ENCODE measurements around the gene GSTT2.
A peak's percentile ranks its signal among the peaks of the same experiment; 100 is the strongest.
"Not testable (repeated sequence)": the region's sequence is repeated elsewhere in the genome, so short reads cannot be mapped to it uniquely, and the experiment has no call there.

The GSTT2 gene

DNA sequence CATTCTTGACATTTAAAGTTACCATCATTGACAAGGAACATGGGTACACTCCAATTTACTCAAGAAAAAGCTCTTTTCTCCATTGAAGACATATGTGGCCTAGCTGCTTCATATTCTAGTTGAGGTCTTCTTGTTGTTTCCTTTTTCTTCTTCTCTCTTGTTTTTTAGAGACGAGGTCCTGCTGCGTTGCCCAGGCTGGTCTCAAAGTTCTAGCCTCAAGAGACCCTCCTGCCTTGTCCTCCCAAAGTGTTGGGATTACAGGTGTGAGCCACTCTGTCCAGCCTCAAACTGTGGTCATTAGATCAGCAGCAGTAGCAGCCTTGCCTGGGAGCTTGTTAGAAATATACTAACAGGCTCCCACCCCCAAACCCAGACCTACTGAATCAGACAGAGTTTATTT is 13.1 kb downstream of the GSTT2 start:
- H3K27me3 Mint-ChIP-seq; H3K27ac Mint-ChIP-seq; H3K9me3 Mint-ChIP-seq; H3K36me3 Mint-ChIP-seq (ENCODE audit: low read depth); intact Hi-C loops (cut with micrococcal nuclease); H3K4me3 Mint-ChIP-seq: not testable (repeated sequence)
- peaks cover 24% of the 10 kb centered on the region for H3K4me1 Mint-ChIP-seq (ENCODE audit: low read depth)

DNA sequence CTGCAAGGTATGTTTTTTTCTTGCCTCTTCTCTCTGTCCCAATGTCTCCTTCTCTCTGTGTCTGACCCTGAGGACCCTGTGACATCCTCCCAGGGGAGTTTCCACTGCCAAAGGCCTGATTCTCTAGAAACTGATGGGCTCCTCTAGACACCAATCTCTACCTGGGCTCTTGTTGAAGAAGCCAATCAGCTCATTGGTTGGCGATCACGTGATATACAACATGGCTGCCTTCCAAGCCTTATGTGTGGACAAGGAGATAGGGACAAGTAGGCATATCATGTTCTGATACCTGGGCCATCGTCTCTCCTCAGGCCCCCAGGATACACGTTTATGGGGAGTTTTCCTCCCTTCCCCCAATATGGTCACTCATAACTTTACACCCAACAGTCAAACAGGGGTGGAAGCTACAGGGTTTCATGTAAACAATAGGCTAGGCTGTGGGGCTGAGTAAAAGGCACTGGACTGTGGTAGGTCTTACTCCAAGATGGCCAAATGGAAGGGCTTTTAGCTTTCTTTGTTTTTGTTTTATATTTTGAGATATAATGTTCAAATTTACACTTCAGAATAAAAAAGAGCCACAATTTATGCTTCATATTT is 13.7 kb downstream of the GSTT2 start:
- H3K36me3 Mint-ChIP-seq (ENCODE audit: low read depth); intact Hi-C loops (cut with micrococcal nuclease); H3K9me3 Mint-ChIP-seq; H3K27ac Mint-ChIP-seq; H3K4me3 Mint-ChIP-seq; H3K27me3 Mint-ChIP-seq: not testable (repeated sequence)
- H3K4me1 Mint-ChIP-seq (ENCODE audit: low read depth): peaks cover 24% of the 10 kb centered on the region

DNA sequence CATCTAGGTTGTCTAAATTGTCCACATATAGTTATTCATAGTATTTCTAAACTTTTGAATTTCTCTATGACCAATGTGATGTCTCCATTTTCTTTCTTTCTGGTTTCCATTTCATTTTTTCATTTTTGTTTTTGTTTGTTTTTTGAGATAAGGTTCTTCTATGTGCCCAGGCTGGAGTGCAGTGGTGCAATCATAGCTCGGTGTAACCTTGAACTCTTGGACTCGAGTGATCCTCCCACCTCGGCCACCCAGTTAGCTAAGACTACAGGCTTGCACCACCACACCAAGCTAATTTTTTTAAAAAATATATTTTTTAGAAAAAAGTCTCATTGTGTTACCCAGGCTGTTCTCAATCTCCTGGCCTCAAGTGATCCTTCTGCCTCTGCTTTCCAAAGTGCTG is 17.2 kb downstream of the GSTT2 start:
- H3K27ac Mint-ChIP-seq: no peak overlapping the region
- peaks cover 9% of the 10 kb centered on the region for H3K27me3 Mint-ChIP-seq
- peaks cover 34% of the 10 kb centered on the region for H3K4me1 Mint-ChIP-seq (ENCODE audit: low read depth)
- H3K4me3 Mint-ChIP-seq: no peak overlapping the region
- intact Hi-C loops (cut with micrococcal nuclease): no loop called here
- no peaks in the 10 kb centered on the region for H3K9me3 Mint-ChIP-seq
- no peaks in the 10 kb centered on the region for H3K36me3 Mint-ChIP-seq (ENCODE audit: low read depth)

DNA sequence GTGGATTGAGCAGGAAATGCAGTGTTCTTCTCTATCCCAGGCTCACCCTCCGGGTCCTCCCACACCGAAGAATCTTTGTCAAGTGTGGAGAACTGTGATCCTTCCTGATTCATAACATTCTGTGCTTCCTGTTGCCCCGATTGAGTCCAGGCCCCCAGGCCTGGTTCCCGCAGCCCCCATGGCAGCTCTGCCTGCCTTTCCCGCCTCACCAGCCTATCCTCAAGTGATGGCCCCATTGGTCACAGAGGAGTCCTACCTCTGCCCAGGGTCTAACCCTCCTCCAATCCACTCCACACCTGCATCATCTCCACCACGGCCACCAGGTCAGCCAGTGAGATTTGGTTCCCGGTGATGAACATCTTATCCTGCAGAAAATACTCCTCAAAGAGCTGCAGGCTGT is 19.8 kb downstream of the GSTT2 start:
- Mint-ChIP-seq H3K4me1 (ENCODE audit: low read depth) (peaks cover 49% of the 10 kb centered on the region), H3K27me3 (peaks cover 11% of the 10 kb centered on the region)
- H3K9me3 Mint-ChIP-seq; H3K4me3 Mint-ChIP-seq; intact Hi-C loops (cut with micrococcal nuclease); H3K27ac Mint-ChIP-seq; H3K36me3 Mint-ChIP-seq (ENCODE audit: low read depth): not testable (repeated sequence)

DNA sequence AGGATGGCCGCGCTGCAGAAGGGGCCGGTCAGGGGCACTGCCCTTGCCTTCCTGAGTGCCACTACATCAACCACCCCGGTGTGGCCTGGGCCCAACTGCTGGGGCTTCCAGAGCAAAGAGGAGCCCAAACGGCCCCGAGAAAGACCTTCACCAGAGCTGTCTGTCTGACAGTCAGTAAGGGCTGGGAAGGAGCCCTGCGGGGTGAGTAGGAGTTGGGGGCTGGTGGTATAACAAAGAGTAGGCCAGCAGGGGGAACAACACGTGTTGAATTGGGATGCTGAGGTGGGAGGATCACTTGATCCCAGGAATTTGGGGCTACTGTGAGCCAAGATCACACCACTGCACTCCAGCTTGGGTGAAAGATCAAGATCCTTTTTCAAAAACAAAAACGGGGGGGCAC is 21.4 kb downstream of the GSTT2 start:
- intact Hi-C loops (cut with micrococcal nuclease): no loop called here
- H3K27me3 Mint-ChIP-seq: peaks cover 11% of the 10 kb centered on the region
- no peaks in the 10 kb centered on the region for H3K9me3 Mint-ChIP-seq
- no peaks in the 10 kb centered on the region for H3K36me3 Mint-ChIP-seq (ENCODE audit: low read depth)
- peaks cover 60% of the 10 kb centered on the region for H3K4me1 Mint-ChIP-seq (ENCODE audit: low read depth)
- H3K27ac Mint-ChIP-seq: peak overlapping the region; percentile 16
- H3K4me3 Mint-ChIP-seq: no peak overlapping the region

DNA sequence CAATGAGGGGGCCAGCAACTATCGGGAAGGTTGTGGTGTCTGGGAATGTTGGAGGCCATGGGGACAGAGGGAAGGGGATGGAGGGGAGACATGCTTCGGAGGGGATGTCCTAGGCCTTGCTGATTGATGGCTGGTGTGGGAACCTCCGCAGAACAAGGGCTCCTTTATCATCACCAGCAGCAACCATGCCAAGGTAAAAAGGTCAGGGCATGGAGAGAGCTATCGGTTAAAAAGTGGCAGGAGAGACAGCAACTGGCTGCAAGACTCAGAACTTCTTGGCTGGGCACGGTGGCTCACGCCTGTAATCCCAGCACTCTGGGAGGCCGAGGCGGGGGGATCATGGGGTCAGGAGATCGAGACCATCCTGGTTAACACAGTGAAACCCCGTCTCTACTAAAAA is 22.3 kb downstream of the GSTT2 start:
- no peak overlapping the region for H3K4me3 Mint-ChIP-seq
- intact Hi-C loops (cut with micrococcal nuclease): no loop called here
- H3K27ac Mint-ChIP-seq: peak overlapping the region; percentile 16
- H3K36me3 Mint-ChIP-seq (ENCODE audit: low read depth): no peaks in the 10 kb centered on the region
- peaks cover 11% of the 10 kb centered on the region for H3K27me3 Mint-ChIP-seq
- no peaks in the 10 kb centered on the region for H3K9me3 Mint-ChIP-seq
- H3K4me1 Mint-ChIP-seq (ENCODE audit: low read depth): peaks cover 59% of the 10 kb centered on the region

DNA sequence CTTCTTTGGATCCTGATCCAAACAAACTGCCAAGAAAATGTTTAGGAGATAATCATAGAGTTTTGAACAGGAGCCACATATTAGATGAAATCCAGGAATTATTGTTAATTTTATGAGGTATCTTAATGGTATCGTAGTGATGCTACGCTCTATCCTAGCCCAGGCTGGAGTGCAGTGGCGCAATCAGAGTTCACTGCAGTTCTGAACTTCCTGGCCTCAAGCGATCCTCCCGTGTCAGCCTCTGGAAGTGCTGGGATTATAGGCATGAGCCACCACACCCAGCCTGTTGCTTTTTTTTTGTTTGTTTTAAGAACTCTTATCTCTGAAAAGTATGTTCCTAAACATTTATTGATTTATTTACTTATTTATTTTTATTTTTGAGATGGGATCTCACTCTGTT is 22.9 kb downstream of the GSTT2 start:
- Mint-ChIP-seq H3K4me1 (ENCODE audit: low read depth) (peaks cover 57% of the 10 kb centered on the region), H3K36me3 (ENCODE audit: low read depth) (no peaks in the 10 kb centered on the region), H3K27ac (no peak overlapping the region), H3K27me3 (peaks cover 11% of the 10 kb centered on the region), H3K9me3 (no peaks in the 10 kb centered on the region), H3K4me3 (no peak overlapping the region)
- intact Hi-C loops (cut with micrococcal nuclease): no loop called here

DNA sequence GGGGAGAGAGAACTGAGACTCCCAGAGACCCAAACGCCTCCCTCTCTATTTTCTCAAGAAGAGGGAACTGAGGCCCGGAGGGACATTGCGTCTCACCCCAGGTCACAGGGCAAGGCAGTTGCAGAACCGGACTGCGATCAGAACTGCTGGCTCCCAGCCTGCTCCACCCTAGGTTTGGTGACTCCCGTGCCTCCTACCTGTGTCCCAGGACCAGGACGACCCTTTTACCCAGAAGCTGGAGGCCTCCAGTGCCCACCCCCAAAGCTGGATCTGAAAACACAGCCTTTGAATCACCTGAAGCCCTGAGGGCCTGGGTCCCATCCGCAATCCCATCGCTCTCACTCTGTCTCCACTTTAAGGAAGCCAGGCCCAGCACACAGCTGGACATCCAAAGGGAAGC is 24.0 kb downstream of the GSTT2 start:
- intact Hi-C loops (cut with micrococcal nuclease): loop anchor here (2.0 kb wide), 1 partner anchor 51 kb away; no protein-coding TSS in a partner anchor
- Mint-ChIP-seq H3K27me3 (peaks cover 11% of the 10 kb centered on the region), H3K36me3 (ENCODE audit: low read depth) (no peaks in the 10 kb centered on the region), H3K4me1 (ENCODE audit: low read depth) (peaks cover 56% of the 10 kb centered on the region), H3K9me3 (no peaks in the 10 kb centered on the region), H3K27ac (peak overlapping the region; percentile 60), H3K4me3 (peak overlapping the region; percentile 30)

DNA sequence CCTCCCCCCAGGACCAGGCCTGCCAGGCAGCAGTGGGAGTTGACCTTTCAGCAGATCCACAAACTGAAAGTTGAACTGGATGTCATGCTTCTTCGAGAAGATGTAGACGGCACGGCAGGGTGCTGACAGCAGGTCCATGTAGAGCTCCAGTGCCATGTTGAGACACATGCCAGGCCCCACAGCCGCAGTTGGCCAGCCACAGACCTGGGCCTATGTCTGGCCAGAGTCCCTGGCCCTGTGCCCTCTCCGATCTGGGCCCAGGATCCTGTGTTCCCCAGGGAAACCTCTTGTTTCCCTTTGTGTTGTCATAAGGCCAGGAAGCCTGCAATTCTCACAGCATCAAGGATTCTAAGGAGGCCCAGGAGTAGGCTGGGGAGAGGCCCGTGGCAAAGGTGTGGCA is 25.3 kb downstream of the GSTT2 start, which contains the start of gene GSTT4:
Gene GSTT4 (minus strand): TSS at position 253 of the 400 bp plus-strand sequence. CDS start 97 bp downstream, at position 156.
- no peaks in the 10 kb centered on the region for H3K9me3 Mint-ChIP-seq
- H3K4me1 Mint-ChIP-seq (ENCODE audit: low read depth): peaks cover 57% of the 10 kb centered on the region
- H3K27me3 Mint-ChIP-seq: peaks cover 7% of the 10 kb centered on the region
- H3K27ac Mint-ChIP-seq: peak within 1 kb of the TSS; percentile 60
- H3K36me3 Mint-ChIP-seq (ENCODE audit: low read depth): no peaks in the 10 kb centered on the region
- intact Hi-C loops (cut with micrococcal nuclease): loop anchor here (2.0 kb wide), 1 partner anchor 50 kb away; no protein-coding TSS in a partner anchor
- peak within 1 kb of the TSS; percentile 30 for H3K4me3 Mint-ChIP-seq

DNA sequence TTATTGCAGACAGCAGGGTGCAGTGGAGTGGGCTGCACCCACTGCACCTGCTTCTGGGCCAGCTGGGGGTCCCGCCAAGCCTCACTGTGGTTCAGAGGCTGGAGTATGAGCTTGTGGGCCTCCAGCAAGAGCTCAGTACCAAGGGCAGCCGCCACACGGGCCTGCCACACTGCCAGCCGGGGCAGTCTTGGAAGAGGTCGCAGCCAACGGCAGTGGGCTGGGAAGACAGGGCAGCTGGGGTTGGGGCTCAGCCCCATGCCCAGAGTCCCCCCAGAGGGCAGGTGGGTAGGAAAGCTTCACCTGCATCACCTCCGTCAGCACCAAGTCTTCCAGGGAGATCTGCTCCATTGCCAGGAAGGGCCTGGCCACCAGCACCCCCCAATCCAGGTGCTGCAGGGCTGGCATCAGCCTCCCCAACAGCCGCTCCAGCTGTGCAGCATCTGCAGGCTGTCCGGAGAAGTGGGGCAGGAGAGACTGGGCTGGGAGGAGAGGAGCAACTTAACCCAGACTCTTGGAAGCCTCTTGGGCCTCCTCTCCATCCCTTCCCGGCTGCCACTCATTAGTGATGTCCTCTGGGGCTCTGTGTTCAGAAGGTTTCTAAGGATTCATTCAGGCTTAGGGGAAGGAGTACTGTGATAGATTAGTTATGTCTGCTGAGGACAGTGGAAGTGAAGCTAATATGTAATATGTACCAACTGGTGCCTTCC is 26.4 kb downstream of the GSTT2 start:
- Mint-ChIP-seq H3K9me3 (no peaks in the 10 kb centered on the region), H3K4me3 (no peak overlapping the region), H3K36me3 (ENCODE audit: low read depth) (peaks cover 5% of the 10 kb centered on the region), H3K27me3 (peaks cover 7% of the 10 kb centered on the region), H3K27ac (peak overlapping the region; percentile 60), H3K4me1 (ENCODE audit: low read depth) (peaks cover 61% of the 10 kb centered on the region)
- intact Hi-C loops (cut with micrococcal nuclease): no loop called here

DNA sequence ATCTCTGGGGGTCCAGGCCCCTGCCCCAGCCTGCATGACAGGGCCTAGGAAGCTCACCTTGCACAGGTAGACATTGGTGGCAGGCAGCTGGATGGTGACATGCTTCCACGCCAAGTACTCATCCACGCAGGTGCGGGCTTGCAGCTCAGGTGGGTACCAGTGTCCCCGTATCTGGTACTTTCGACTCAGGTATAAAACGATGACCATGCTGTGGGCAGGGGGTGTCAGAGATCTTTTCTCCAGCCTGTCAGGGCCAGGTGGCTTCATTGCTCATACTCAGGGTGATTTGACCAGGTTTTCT is 26.9 kb downstream of the GSTT2 start:
- H3K27ac Mint-ChIP-seq: peak overlapping the region; percentile 7

DNA sequence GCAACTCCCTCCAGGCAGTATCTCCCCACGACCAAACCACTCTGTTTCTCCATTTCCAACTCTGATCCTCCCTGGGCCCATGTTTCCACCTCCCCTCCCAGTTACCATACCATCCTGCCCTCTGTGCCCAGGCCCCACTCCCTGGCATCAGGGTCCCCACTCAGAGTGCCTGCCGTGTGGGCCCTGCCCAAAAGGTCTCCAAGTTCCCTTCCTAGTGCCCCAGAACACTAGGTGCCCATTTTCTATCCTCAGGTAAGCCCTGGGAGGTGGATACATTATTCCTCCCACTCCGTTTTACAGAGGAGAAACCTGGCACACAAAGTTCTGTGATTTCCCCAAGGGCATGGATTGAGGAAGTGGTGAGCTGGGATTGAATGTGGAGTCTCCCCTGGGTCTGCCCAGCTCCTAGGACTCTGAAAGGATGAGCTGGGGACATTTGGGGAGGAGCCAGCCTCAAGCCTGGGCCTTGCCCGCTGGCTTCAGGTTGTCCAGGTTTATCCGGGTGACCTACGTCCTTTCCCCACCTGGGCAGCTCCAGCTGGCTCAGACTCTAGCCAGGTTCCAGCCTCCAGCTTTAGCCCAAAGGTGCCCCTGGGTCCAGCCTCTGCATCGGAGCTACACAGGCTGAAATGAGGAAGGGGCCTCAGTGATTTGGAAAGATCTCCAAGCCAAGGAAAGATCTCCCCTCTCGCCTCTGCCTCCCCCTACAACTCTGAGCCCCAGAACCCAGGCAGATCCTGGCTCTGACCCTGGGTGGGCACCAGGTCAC is 27.5 kb downstream of the GSTT2 start:
- Mint-ChIP-seq H3K9me3 (no peaks in the 10 kb centered on the region), H3K4me1 (ENCODE audit: low read depth) (peaks cover 57% of the 10 kb centered on the region)
- intact Hi-C loops (cut with micrococcal nuclease): no loop called here

More for the DNA sequence above, 26.9 kb downstream of the GSTT2 start:
- peaks cover 4% of the 10 kb centered on the region for H3K27me3 Mint-ChIP-seq
- intact Hi-C loops (cut with micrococcal nuclease): no loop called here
- peaks cover 59% of the 10 kb centered on the region for H3K4me1 Mint-ChIP-seq (ENCODE audit: low read depth)
- H3K36me3 Mint-ChIP-seq (ENCODE audit: low read depth): peaks cover 9% of the 10 kb centered on the region
- no peaks in the 10 kb centered on the region for H3K9me3 Mint-ChIP-seq
- H3K4me3 Mint-ChIP-seq: no peak overlapping the region

DNA sequence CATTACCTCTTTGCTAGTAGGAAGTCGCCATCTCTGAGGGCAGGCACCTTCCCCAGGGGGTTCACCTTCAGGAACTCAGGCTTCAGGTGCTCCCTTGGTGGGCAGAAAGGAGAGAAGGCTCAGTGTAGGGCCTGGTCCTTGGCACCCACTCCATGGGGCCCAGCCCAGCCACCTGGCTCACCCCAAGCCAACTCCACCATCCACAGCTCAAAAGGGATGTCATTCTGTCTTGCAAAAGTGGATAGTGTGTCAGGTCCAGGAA is 28.0 kb downstream of the GSTT2 start:
- intact Hi-C loops (cut with micrococcal nuclease): no loop called here
- H3K4me1 Mint-ChIP-seq (ENCODE audit: low read depth): peaks cover 61% of the 10 kb centered on the region
- peak overlapping the region; percentile 7 for H3K27ac Mint-ChIP-seq
- H3K27me3 Mint-ChIP-seq: no peaks in the 10 kb centered on the region
- H3K36me3 Mint-ChIP-seq (ENCODE audit: low read depth): peaks cover 9% of the 10 kb centered on the region
- H3K9me3 Mint-ChIP-seq: no peaks in the 10 kb centered on the region
- no peak overlapping the region for H3K4me3 Mint-ChIP-seq

More for the DNA sequence above, 27.5 kb downstream of the GSTT2 start:
- no peaks in the 10 kb centered on the region for H3K27me3 Mint-ChIP-seq
- H3K4me3 Mint-ChIP-seq: no peak overlapping the region
- H3K27ac Mint-ChIP-seq: peak overlapping the region; percentile 7
- peaks cover 9% of the 10 kb centered on the region for H3K36me3 Mint-ChIP-seq (ENCODE audit: low read depth)

DNA sequence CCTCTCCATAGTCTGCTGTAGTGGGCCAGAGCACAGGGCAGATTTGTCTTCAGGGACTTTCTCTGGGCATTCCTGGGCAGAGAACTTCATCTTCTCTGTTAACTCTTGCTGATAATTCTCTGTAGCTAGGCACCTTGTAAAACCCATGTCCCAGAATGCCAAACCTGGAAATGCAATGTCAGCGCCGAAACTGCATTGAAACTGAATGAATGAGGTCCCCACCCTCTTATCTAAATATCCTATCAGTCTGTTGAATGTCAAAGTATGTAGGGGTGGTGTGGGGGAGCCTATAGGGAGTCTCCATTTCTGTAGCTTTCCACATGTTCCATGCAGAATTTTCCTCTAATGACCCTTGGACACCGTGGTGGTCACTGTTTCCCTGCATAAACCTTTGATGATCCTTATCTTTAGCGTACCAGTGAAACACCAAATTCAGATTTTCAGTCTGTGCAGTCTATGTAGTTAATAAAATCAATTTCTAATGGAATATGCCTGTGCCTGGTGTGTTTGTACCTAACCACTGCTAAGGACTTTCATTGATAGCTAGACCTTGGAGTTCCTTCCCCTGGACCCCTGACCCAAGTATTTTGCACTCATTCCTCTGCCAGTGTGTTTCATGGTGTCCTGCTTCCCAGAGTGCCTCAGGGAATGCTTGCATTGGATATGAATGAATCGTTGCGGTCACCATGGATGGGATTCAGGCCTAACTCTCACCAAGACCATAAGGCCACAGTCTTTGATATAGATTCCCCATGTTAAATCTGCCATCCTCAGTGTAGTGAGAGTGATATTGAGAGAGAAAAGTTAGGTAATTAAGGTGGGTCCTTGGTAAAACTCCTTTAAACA is 28.7 kb downstream of the GSTT2 start:
- intact Hi-C loops (cut with micrococcal nuclease): no loop called here
- peaks cover 12% of the 10 kb centered on the region for H3K36me3 Mint-ChIP-seq (ENCODE audit: low read depth)
- H3K9me3 Mint-ChIP-seq: no peaks in the 10 kb centered on the region
- H3K27me3 Mint-ChIP-seq: no peaks in the 10 kb centered on the region
- H3K4me1 Mint-ChIP-seq (ENCODE audit: low read depth): peaks cover 62% of the 10 kb centered on the region
- no peak overlapping the region for H3K4me3 Mint-ChIP-seq
- no peak overlapping the region for H3K27ac Mint-ChIP-seq
